NCI-H82 treated with DMSO at 0.1 percent for 48 hours (cell line): ENCODE measurements around the gene TAOK1.
A peak's percentile ranks its signal among the peaks of the same experiment; 100 is the strongest.
"Not testable (repeated sequence)": the region's sequence is repeated elsewhere in the genome, so short reads cannot be mapped to it uniquely, and the experiment has no call there.

Experiments
- DNase-seq: peaks from one replicate; lab custom pipeline; 2025; ENCODE audit not compliant: unreplicated experiment; lab: John Stamatoyannopoulos, UW

The TAOK1 gene

DNA sequence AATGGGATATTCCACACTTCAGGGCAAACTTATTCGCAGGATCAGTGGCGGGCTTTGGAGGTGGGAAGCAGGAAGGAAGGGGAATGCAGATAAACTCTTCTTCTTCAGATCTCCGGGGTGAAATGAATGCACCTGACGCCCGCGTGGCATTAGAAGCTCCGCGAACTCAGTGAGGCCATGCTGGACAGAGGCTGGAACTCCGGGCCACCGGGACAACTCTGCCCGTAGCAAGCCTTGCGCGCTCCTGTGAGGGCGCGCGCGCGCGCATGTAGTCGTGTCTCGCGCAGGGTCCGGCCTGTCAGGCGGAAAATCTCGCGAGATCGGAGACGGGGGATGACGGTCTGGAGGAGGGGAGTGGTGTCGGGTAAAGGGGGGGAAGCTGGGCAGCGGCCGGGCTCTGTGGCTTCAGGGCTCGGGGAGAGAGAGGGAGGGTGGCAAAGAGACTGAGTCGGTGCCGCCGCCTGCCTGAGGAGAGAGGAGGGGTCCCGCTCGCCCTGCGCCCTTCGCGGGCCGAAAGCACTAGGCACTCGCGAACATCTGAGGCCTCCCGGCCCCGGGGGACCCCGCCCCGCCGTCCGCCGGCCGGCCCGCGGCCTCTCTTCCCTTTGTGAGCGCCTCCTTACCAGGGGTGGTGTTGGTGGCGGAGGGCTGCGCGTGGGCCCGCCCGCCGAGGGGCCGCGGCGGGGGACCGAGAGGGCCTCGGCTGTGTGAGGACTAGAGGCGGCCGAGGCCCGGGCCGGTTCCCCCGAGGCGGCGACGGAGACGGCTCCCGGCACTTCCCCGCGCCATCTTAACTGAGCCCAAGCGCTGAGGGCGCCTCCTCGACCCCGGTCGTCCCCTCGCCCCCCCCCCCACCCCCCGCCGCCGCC is at the start of gene TAOK1:
TSS of gene TAOK1 (plus strand) at position 382 of the 869 bp plus-strand sequence. CDS start 61,186 bp downstream, outside the sequence.
- DNase-seq: peak; percentile 98

DNA sequence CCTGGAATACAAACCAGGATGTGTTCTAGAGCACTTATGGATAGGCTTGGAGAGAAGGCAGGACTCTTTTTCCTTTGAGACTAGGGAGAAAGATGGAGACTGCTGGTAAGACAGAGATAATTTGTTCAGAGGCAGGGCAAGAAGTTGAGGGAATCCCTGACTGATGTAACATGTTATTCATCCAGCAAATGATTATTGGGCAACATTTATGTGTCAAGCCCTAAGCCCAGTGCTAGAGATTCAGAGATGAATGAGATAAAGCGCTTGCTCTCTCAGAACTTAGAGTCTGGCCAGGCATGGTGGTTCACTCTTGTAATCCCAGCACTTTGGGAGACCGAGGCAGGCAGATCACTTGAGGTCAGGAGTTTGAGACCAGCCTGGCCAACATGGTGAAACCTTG is 48.4 kb upstream of the TAOK1 start:
- DNase-seq: no peak

GRCh38 chr17:29342158-29342765 is 47.9 kb upstream of the TAOK1 start:
- no peak for DNase-seq

GRCh38 chr17:29344201-29344856 is 45.8 kb upstream of the TAOK1 start:
- DNase-seq: peak; percentile 34

GRCh38 chr17:29345066-29345465 is 45.1 kb upstream of the TAOK1 start:
- no peak for DNase-seq

DNA sequence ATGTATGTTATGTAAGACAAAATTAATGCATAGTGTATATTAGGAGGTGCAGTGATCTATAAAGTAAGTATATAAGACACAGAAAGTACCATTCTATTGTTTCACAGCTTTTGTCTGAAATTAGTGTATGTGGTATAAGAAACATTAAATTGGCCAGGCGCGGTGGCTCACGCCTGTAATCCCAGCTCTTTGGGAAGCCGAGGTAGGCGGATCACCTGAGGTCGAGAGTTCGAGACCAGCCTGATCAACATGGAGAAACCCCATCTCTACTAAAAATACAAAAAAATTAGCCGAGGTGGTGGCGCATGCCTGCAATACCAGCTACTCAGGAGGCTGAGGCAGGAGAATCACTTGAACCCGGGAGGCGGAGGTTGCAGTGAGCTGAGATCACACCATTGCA is 44.7 kb upstream of the TAOK1 start:
- not testable (repeated sequence) for DNase-seq

- DNase-seq: no peak
Measured at GRCh38 chr17:29346462-29346861, 43.7 kb upstream of the TAOK1 start.

GRCh38 chr17:29347831-29348629 is 42.1 kb upstream of the TAOK1 start:
- DNase-seq: no peak

DNA sequence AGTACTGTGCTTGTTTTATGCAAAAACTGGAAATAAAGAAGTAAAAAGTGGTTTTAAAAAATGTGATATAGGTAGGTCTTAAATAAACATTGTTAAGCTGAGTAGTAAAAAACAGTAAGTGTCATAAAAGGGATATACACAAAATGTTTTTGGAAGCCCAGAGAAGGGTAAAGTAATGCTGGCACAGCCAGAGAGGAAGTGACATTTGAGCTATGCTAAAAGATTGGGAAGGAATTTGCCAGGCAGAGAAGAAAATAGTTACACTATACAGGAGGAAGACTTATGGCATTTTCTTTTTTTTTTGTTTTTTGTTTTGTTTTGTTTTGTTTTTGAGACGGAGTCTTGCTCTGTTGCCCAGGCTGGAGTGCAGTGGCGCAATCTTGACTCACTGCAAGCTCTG is 40.8 kb upstream of the TAOK1 start:
- DNase-seq: no peak

GRCh38 chr17:29352146-29352545 is 38.0 kb upstream of the TAOK1 start:
- DNase-seq: no peak

GRCh38 chr17:29357232-29357631 is 32.9 kb upstream of the TAOK1 start:
- no peak for DNase-seq

GRCh38 chr17:29357821-29358232 is 32.3 kb upstream of the TAOK1 start:
- DNase-seq: no peak

DNA sequence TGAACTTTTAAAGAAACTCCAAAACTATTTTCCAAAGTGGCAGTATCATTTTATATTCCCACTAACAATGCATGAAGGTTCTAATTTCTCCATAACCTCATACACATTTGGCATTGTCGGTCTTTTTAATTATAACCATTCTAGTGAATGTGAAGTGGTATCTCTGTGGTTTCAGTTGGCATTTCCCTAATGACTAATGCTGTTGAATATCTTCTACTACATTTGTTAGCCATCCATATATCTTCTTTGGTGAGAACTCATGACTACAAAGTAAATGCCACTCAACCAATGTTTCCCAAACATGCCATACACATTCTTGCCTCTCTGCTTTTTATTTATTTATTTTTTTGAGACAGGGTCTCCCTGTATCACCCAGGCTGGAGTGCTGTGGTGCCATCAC is 31.7 kb upstream of the TAOK1 start:
- DNase-seq: no peak

DNA sequence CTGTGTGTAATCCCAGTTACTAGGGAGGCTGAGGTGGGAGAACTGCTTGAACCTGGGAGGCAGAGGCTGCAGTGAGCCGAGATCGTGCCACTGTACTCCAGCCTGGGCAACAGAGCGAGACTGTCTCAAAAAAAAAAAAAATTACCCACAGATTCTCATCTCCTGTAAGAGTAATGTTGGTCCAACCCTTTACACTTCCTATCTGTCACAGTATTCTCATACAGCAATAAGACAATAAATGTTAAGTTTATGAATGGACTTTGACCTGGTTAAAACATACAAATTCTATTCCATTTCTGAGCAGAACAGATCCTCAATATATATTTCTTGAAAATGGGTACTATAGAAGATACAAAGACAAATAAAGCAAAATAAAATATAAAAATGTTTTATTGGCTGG is 30.4 kb upstream of the TAOK1 start:
- DNase-seq: no peak

GRCh38 chr17:29363716-29364115 is 26.4 kb upstream of the TAOK1 start:
- DNase-seq: peak; percentile 87

DNA sequence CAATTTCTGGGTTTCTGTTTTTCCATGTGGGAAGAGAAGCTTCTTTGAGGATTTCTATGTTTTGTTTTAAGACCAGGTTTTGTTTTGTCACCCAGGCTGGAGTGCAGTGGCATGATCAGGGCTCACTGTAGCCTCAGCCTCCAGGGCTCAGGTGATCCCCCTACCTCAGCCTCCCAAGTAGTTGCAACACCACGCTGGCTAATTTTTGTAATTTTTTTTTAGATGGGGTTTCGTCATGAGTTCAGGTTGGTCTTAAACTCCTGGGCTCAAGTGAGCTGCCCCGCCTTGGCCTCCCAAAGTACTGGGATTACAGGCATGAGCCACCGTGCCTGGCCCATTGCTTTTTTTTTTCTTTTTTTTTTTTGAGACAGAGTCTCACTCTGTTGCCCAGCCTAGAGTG is 25.5 kb upstream of the TAOK1 start:
- no peak for DNase-seq

DNA sequence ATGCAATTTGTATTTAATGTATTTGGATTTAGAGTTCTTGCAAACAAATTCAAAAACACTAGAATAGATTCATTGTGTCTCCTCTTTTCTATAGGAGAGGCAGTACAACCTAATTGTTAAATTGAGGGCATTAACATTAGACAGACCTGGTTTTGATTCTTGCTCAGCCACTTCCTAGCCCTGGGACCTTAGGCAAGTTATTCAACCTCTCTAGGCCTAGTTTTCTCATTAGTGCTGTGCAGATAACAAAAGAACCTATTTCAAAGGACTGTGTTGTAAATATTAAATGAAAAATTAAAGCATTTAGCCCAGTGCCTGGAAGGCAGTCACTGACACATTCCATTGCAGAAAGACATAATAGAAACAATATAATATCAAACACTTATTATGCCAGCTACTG is 22.0 kb upstream of the TAOK1 start:
- no peak for DNase-seq

- no peak for DNase-seq
Measured at GRCh38 chr17:29368926-29369325, 21.2 kb upstream of the TAOK1 start.

GRCh38 chr17:29369831-29370735 is 20.1 kb upstream of the TAOK1 start:
- peak; percentile 94 for DNase-seq

DNA sequence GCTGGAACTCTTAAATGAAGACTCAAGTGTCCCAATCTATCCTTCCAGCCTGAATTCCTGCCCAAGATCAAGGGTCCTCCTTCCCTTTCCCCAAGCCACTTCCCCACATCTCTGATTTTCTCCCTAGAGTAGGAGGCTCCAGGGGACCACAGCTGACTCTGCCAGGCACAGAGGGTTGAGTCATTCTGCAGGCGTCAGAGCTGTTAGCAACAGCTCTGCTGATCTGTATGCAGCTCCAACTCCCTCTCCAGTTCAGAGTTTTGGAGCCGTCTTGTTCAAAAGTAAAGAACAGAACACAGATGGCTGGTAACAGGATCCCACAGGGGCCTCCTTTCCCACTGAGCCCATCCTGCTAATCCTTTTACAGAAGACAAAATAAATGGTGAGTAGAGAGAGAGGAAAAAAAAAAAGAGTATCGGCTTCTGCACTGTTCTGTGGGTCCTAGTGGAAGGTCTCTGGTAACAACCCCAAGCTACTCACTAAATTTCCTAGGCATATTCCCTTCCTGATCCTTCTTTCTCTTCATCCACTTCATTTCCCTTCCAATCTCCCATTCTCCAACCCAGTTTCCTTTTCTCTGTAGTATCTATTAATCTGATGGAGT is 13.4 kb upstream of the TAOK1 start:
- DNase-seq: peak; percentile 96
